IMR-90 (cell line): ENCODE data around the gene PIGC.

Experiments used
- BHLHE40 ChIP-seq: fragments of 150-350 bp; IDR thresholded peaks from 2 replicates; pipeline ENCODE4 v1.6.1; 2016; ENCODE audit warnings: mild to moderate bottlenecking, low read depth, low read length
- CEBPB ChIP-seq: IDR thresholded peaks from 2 replicates; pipeline ENCODE4 v1.6.1; 2012; ENCODE audit warnings: low read depth, low read length, improper control_type of control experiment
- FOS ChIP-seq: fragments of 150-350 bp; IDR thresholded peaks from 2 replicates; pipeline ENCODE4 v1.6.1; 2016; ENCODE audit warnings: low read depth, low read length
- MAFK ChIP-seq: IDR thresholded peaks from 2 replicates; pipeline ENCODE4 v1.6.1; 2012; ENCODE audit warnings: low read depth, low read length, improper control_type of control experiment
- MXI1 ChIP-seq: IDR thresholded peaks from 2 replicates; pipeline ENCODE4 v1.6.1; 2012; ENCODE audit warnings: low read depth, mild to moderate bottlenecking, low read length, moderate library complexity, borderline replicate concordance
- NFE2L2 ChIP-seq: fragments of 150-350 bp; IDR thresholded peaks from 2 replicates; pipeline ENCODE4 v1.6.1; 2016; ENCODE audit warnings: low read depth, mild to moderate bottlenecking, low read length
- POLR2A ChIP-seq: IDR thresholded peaks from 2 replicates; pipeline ENCODE4 v1.6.1; 2012; ENCODE audit warnings: mild to moderate bottlenecking, low read depth, low read length
- RAD21 ChIP-seq: IDR thresholded peaks from 2 replicates; pipeline ENCODE4 v1.6.1; 2012; ENCODE audit warnings: low read length, improper control_type of control experiment
- RCOR1 ChIP-seq: IDR thresholded peaks from 2 replicates; pipeline ENCODE4 v1.6.1; 2012; ENCODE audit warnings: mild to moderate bottlenecking, low read length, improper control_type of control experiment; ENCODE audit not compliant: insufficient replicate concordance
- RFX5 ChIP-seq: IDR thresholded peaks from 2 replicates; pipeline ENCODE4 v1.8.0; 2012; ENCODE audit warnings: low read depth, mild to moderate bottlenecking, low read length, moderate library complexity
- SMC3 ChIP-seq: fragments of 150-350 bp; IDR thresholded peaks from 2 replicates; pipeline ENCODE4 v1.6.1; 2016; ENCODE audit warnings: low read depth, mild to moderate bottlenecking, antibody characterized with exemption, low read length, moderate library complexity
- TF ChIP-seq, protein P1 (sequence below): conservative IDR thresholded peaks from 2 replicates; pipeline ENCODE4 v1.5.1; 2012; ENCODE audit warnings: mild to moderate bottlenecking, low read depth, low read length, improper control_type of control experiment
- TF ChIP-seq, protein P2 (sequence below): fragments of 150-350 bp; IDR thresholded peaks from 2 replicates; pipeline ENCODE4 v1.6.1; 2017; ENCODE audit warnings: mild to moderate bottlenecking, antibody characterized with exemption, low read length, low read depth
- TF ChIP-seq, protein P3 (sequence below): fragments of 150-350 bp; IDR thresholded peaks from 2 replicates; pipeline ENCODE4 v1.6.1; 2016; ENCODE audit warnings: low read depth, mild to moderate bottlenecking, low read length, moderate library complexity, borderline replicate concordance

DNA sequence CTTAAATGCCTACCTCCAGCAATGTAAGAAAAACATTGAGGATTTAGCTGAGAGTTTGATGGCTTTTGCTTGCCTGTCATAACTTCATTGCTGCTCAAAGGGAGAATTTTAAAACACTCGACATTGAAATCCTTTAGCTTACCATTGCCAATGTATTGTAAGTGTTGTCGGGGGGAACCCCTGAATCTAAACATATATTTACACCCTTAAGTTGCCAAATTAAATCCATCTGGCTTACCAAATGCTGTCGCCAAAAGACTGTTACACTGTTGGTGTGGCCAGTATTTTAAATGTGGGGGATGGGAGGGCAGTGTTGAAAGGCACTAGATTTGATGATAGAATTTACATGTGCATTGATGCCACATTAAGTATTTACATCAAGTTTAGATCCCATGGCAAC, 48.3 kb downstream of the PIGC start:
- TF ChIP-seq, protein P1, sequence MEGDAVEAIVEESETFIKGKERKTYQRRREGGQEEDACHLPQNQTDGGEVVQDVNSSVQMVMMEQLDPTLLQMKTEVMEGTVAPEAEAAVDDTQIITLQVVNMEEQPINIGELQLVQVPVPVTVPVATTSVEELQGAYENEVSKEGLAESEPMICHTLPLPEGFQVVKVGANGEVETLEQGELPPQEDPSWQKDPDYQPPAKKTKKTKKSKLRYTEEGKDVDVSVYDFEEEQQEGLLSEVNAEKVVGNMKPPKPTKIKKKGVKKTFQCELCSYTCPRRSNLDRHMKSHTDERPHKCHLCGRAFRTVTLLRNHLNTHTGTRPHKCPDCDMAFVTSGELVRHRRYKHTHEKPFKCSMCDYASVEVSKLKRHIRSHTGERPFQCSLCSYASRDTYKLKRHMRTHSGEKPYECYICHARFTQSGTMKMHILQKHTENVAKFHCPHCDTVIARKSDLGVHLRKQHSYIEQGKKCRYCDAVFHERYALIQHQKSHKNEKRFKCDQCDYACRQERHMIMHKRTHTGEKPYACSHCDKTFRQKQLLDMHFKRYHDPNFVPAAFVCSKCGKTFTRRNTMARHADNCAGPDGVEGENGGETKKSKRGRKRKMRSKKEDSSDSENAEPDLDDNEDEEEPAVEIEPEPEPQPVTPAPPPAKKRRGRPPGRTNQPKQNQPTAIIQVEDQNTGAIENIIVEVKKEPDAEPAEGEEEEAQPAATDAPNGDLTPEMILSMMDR: no peak
- TF ChIP-seq POLR2A (no peak), RCOR1 (no peak), RAD21 (no peak), FOS (no peak), MXI1 (no peak), NFE2L2 (no peak), BHLHE40 (no peak), RFX5 (no peak), CEBPB (no peak), MAFK (no peak), SMC3 (no peak)
- TF ChIP-seq, protein P2, sequence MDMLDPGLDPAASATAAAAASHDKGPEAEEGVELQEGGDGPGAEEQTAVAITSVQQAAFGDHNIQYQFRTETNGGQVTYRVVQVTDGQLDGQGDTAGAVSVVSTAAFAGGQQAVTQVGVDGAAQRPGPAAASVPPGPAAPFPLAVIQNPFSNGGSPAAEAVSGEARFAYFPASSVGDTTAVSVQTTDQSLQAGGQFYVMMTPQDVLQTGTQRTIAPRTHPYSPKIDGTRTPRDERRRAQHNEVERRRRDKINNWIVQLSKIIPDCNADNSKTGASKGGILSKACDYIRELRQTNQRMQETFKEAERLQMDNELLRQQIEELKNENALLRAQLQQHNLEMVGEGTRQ: no peak
- TF ChIP-seq, protein P3, sequence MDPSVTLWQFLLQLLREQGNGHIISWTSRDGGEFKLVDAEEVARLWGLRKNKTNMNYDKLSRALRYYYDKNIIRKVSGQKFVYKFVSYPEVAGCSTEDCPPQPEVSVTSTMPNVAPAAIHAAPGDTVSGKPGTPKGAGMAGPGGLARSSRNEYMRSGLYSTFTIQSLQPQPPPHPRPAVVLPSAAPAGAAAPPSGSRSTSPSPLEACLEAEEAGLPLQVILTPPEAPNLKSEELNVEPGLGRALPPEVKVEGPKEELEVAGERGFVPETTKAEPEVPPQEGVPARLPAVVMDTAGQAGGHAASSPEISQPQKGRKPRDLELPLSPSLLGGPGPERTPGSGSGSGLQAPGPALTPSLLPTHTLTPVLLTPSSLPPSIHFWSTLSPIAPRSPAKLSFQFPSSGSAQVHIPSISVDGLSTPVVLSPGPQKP: no peak
